NCI-H2029 (cell line): ENCODE results near the gene CNTN6.

ENCODE experiments used
- DNase-seq: peaks from one replicate; lab custom pipeline; 2025; lab: John Stamatoyannopoulos, UW

CNTN6 gene

GRCh38 chr3:1421577-1421976 lies 328.8 kb downstream of the CNTN6 start:
- no peak for DNase-seq

- DNase-seq, result no peak
These were observed 330.8 kb downstream of the CNTN6 start for GRCh38 chr3:1423566-1424089.

GRCh38 chr3:1439395-1439794 lies 346.6 kb downstream of the CNTN6 start:
- DNase-seq, result no peak

- DNase-seq, result no peak
These were observed 349.4 kb downstream of the CNTN6 start for GRCh38 chr3:1442271-1442670.

GRCh38 chr3:1444195-1444594 lies 351.4 kb downstream of the CNTN6 start:
- DNase-seq, result no peak

- no peak for DNase-seq
These were observed 353.7 kb downstream of the CNTN6 start for GRCh38 chr3:1446531-1446930.

- DNase-seq, result no peak
These were observed 354.6 kb downstream of the CNTN6 start for GRCh38 chr3:1447452-1447851.

- DNase-seq, result no peak
These were observed 355.6 kb downstream of the CNTN6 start for GRCh38 chr3:1448443-1448842.
